Endothelial cell of umbilical vein (primary cell): ENCODE data around the gene BZW1. TPM values are rescaled to one million over a fixed set of nuclear protein-coding genes. Genes with fewer than 3 reads are reported as not detected.
A peak's percentile ranks its signal among the peaks of the same experiment; 100 is the strongest.

Experiments
- BruUV-seq: library from RNA; stranded (reverse); fragments of 400-500 nt; replicated peaks from 2 replicates; lab custom pipeline; 2021; lab: Mats Ljungman, UMichigan
- CTCF ChIA-PET: fragments of 300-600, 350-600 bp; sonication (Branson Sonifier 250); formaldehyde crosslinking; loops from one replicate; lab custom pipeline; 2021; ENCODE audit warnings: antibody characterized with exemption, inconsistent platforms; lab: Charles Lee
- POLR2A ChIA-PET: fragments of 300-600, 350-600 bp; sonication (Branson Sonifier 250); formaldehyde crosslinking; loops from one replicate; lab custom pipeline; 2021; ENCODE audit warnings: antibody characterized with exemption, inconsistent platforms; lab: Charles Lee
- DNase-seq: peaks from one replicate; pipeline ENCODE4 v3.0.0-alpha.2; 2011; ENCODE audit warnings: low read depth, low spot score
- FAIRE-seq: peaks from 2 replicates; lab custom pipeline; 2011; peaks lifted over from hg19 to GRCh38; lab: Jason Lieb, UNC
- H2AFZ ChIP-seq: 2 replicates; pipeline ENCODE4 v1.6.0; 2012; ENCODE audit warnings: low read depth, low read length, control low read depth, inconsistent platforms
- H3K27ac ChIP-seq: 2 replicates; pipeline ENCODE4 v1.5.1; 2011; ENCODE audit warnings: low read depth, mild to moderate bottlenecking, control low read depth, low read length, moderate library complexity; ENCODE audit not compliant: insufficient read depth
- H3K27me3 ChIP-seq, 2 experiments: 2 replicates each; pipeline versions ENCODE4 v1.6.0 to v1.6.1; 2011; ENCODE audit warnings: low read length in 2 of 2, mixed read lengths in 1 of 2; ENCODE audit not compliant: control insufficient read depth in 2 of 2, insufficient read depth in 2 of 2
- H3K36me3 ChIP-seq, 2 experiments: 2 replicates in 1 of 2; 3 replicates in 1 of 2; pipeline ENCODE4 v1.5.1; 2011; ENCODE audit warnings: low read length in 2 of 2, mild to moderate bottlenecking in 1 of 2, moderate library complexity in 1 of 2; ENCODE audit not compliant: control insufficient read depth in 2 of 2, insufficient read depth in 2 of 2; ENCODE audit errors: extremely low read depth in 1 of 2
- H3K4me1 ChIP-seq: 3 replicates; pipeline ENCODE4 v1.5.1; 2011; ENCODE audit warnings: mild to moderate bottlenecking, low read length; ENCODE audit not compliant: control insufficient read depth, insufficient read depth; ENCODE audit errors: extremely low read depth
- H3K4me2 ChIP-seq: 2 replicates; pipeline ENCODE4 v1.6.1; 2011; ENCODE audit warnings: low read length, control low read depth, mixed read lengths; ENCODE audit not compliant: insufficient read depth
- H3K4me3 ChIP-seq, 3 experiments: fragments of 200-600 bp in 1 of 3; sonication (generic), shearing (Covaris generic) in 1 of 3; replicated peaks in 1 of 3; 2 replicates each; pipeline ENCODE4 v1.5.1; 2011 to 2016; ENCODE audit warnings: control low read depth in 3 of 3, low read length in 3 of 3, mild to moderate bottlenecking in 2 of 3, inconsistent platforms in 1 of 3, low read depth in 1 of 3, moderate library complexity in 1 of 3; ENCODE audit not compliant: insufficient read depth in 1 of 3
- H3K79me2 ChIP-seq: 2 replicates; pipeline ENCODE4 v1.6.0; 2012; ENCODE audit warnings: low read length, inconsistent platforms; ENCODE audit not compliant: control insufficient read depth, insufficient read depth
- H3K9ac ChIP-seq: replicated peaks from 2 replicates; pipeline ENCODE3; 2011; ENCODE audit warnings: low read length, control low read depth; ENCODE audit not compliant: insufficient read depth; ENCODE audit errors: extremely low read depth
- H3K9me1 ChIP-seq: replicated peaks from 3 replicates; pipeline ENCODE4 v1.6.0; 2011; ENCODE audit warnings: mild to moderate bottlenecking, low read length; ENCODE audit not compliant: control insufficient read depth, insufficient read depth; ENCODE audit errors: extremely low read depth
- H3K9me3 ChIP-seq: replicated peaks from 2 replicates; pipeline ENCODE4 v1.5.1; 2012; ENCODE audit warnings: low read length, inconsistent platforms; ENCODE audit not compliant: control insufficient read depth, insufficient read depth
- H4K20me1 ChIP-seq: replicated peaks from 2 replicates; pipeline ENCODE3; 2011; ENCODE audit warnings: mild to moderate bottlenecking, low read length; ENCODE audit not compliant: control insufficient read depth, insufficient read depth; ENCODE audit errors: extremely low read depth
- EZH2 ChIP-seq: IDR thresholded peaks from 2 replicates; pipeline ENCODE4 v1.6.1; 2012; ENCODE audit warnings: borderline replicate concordance, low read depth, mild to moderate bottlenecking, moderate library complexity, low read length, inconsistent platforms; ENCODE audit not compliant: severe bottlenecking
- FOS ChIP-seq: IDR thresholded peaks from 2 replicates; pipeline ENCODE4 v1.6.1; 2011; ENCODE audit warnings: mild to moderate bottlenecking, low read length, moderate library complexity, borderline replicate concordance; ENCODE audit not compliant: insufficient read depth
- GATA2 ChIP-seq: IDR thresholded peaks from 2 replicates; pipeline ENCODE4 v1.7.0; 2011; ENCODE audit warnings: low read depth, mild to moderate bottlenecking, moderate library complexity, mixed read lengths, low read length; ENCODE audit not compliant: insufficient read length, insufficient read depth
- JUN ChIP-seq: IDR thresholded peaks from 2 replicates; pipeline ENCODE4 v1.6.1; 2011; ENCODE audit warnings: borderline replicate concordance, low read depth; ENCODE audit not compliant: insufficient read length, insufficient read depth
- dilution Hi-C: fragments of 300-500 bp; cut with MboI; formaldehyde crosslinking; loops from one replicate; pipeline ENCODE4 v1.15.0; 2019; ENCODE audit warnings: low sequenced_read_pairs; ENCODE audit not compliant: extremely low pct_ligation_motif_present
- intact Hi-C: fragments of 100-400 bp; cut with micrococcal nuclease; formaldehyde crosslinking; loops from one replicate; pipeline ENCODE4 v1.10.0; 2022
- polyA plus RNA-seq, 4 experiments: library from polyadenylated mRNA; depleted of rRNA in 3 of 4; stranded (reverse) in 3 of 4; unstranded in 1 of 4; fragments of >200 nt; gene quantifications; 2 replicates each; pipeline versions ENCODE4 v1.2.1 to v1.2.3, GENCODE V29; 2011 to 2012; ENCODE audit warnings: missing spikeins in 1 of 4
- total RNA-seq: library from RNA; stranded (reverse); gene quantifications from 2 replicates; pipeline ENCODE4 v1.2.3, GENCODE V29; 2021
- TF ChIP-seq, protein P1 (sequence below): IDR thresholded peaks from 2 replicates; pipeline ENCODE4 v1.6.1; 2011; ENCODE audit not compliant: insufficient read depth, insufficient read length
- TF ChIP-seq, protein P2 (sequence below), 2 donors: IDR thresholded peaks; 1 replicate in 1 of 2; 2 replicates in 1 of 2; pipeline ENCODE4 v1.5.1; 2011; ENCODE audit warnings: low read length in 2 of 2, mild to moderate bottlenecking in 2 of 2, moderate library complexity in 2 of 2, control low read depth in 1 of 2, inconsistent platforms in 1 of 2, low read depth in 1 of 2; ENCODE audit not compliant: insufficient read depth in 1 of 2; ENCODE audit errors: extremely low read depth in 1 of 2

Gene BZW1
- total and polyA plus RNA-seq, 2 donors (not counting 3 experiments of a cell fraction or from before 2014, with no cell fraction given): 174 to 353 TPM

DNA sequence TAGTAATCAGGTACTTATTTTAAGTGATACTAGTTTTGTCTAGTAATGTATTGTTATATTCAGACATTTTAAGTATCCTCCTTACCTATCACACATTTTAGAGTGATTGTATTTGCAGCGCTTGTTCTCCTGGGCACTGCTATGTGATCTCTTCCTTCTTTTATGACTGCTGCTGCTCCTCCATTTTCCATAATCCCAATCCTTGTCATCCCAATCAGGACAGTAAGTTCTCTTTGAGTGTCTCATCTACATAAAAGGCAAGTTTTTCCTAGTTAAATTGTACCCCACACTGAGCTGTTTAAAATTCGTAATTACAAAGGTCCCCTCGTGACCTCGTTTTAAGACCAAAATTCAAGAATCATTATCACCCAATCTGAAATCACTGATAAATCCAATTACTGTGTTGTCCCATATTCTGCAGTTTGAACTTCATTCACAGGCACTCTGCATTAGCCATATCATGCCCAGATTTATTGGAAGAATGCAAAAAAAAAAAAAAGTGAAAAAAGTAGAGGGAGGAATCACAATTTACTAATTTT is 50.0 kb downstream of the BZW1 start:
- no peak for DNase-seq
- no peaks in the 10 kb centered on the region for H3K27me3 ChIP-seq
- no TSS peak for BruUV-seq
- POLR2A ChIA-PET: no interaction called here
- H2AFZ ChIP-seq: no peak overlapping the region
- peaks cover 77% of the 10 kb centered on the region for H3K79me2 ChIP-seq
- peak overlapping the region; percentile 27 to 90 (median 79) for H3K4me3 ChIP-seq
- peaks cover 23% of the 10 kb centered on the region in 2 experiments for H3K36me3 ChIP-seq
- peaks cover 23% of the 10 kb centered on the region for H3K4me1 ChIP-seq
- H3K27ac ChIP-seq: peak overlapping the region; percentile 17
- no peaks in the 10 kb centered on the region for H3K9me3 ChIP-seq
- peak overlapping the region; percentile 95 for H3K4me2 ChIP-seq
- intact Hi-C loops: loop anchor here (5.0 kb wide), 1 partner anchor 94 kb away; no protein-coding TSS in a partner anchor
- CTCF ChIA-PET: interaction anchor here (1.4 kb wide), 1 partner anchor 148 kb away, joined by 6 read pairs; no protein-coding TSS in a partner anchor
- H4K20me1 ChIP-seq: peaks cover 17% of the 10 kb centered on the region
- no peak for FAIRE-seq
- peak overlapping the region; percentile 63 for H3K9ac ChIP-seq
- no peaks in the 10 kb centered on the region for H3K9me1 ChIP-seq
- TF ChIP-seq FOS (no peak), GATA2 (no peak), JUN (no peak), EZH2 (no peak)
- TF ChIP-seq, protein P1, sequence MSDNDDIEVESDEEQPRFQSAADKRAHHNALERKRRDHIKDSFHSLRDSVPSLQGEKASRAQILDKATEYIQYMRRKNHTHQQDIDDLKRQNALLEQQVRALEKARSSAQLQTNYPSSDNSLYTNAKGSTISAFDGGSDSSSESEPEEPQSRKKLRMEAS: no peak
- TF ChIP-seq, protein P2, sequence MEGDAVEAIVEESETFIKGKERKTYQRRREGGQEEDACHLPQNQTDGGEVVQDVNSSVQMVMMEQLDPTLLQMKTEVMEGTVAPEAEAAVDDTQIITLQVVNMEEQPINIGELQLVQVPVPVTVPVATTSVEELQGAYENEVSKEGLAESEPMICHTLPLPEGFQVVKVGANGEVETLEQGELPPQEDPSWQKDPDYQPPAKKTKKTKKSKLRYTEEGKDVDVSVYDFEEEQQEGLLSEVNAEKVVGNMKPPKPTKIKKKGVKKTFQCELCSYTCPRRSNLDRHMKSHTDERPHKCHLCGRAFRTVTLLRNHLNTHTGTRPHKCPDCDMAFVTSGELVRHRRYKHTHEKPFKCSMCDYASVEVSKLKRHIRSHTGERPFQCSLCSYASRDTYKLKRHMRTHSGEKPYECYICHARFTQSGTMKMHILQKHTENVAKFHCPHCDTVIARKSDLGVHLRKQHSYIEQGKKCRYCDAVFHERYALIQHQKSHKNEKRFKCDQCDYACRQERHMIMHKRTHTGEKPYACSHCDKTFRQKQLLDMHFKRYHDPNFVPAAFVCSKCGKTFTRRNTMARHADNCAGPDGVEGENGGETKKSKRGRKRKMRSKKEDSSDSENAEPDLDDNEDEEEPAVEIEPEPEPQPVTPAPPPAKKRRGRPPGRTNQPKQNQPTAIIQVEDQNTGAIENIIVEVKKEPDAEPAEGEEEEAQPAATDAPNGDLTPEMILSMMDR (IDR thresholded peaks at IDR 0.05; ENCODE audit: extremely low read depth in 1 of 2, insufficient read depth in 1 of 2, low read depth in 1 of 2, low read length in 2 of 2): no peak
- dilution Hi-C loops: no loop called here
